ENCODE data around the gene RUFY4. TPM values are rescaled to one million over a fixed set of nuclear protein-coding genes. Genes with fewer than 3 reads are reported as not detected.

RUFY4 gene, protein sequence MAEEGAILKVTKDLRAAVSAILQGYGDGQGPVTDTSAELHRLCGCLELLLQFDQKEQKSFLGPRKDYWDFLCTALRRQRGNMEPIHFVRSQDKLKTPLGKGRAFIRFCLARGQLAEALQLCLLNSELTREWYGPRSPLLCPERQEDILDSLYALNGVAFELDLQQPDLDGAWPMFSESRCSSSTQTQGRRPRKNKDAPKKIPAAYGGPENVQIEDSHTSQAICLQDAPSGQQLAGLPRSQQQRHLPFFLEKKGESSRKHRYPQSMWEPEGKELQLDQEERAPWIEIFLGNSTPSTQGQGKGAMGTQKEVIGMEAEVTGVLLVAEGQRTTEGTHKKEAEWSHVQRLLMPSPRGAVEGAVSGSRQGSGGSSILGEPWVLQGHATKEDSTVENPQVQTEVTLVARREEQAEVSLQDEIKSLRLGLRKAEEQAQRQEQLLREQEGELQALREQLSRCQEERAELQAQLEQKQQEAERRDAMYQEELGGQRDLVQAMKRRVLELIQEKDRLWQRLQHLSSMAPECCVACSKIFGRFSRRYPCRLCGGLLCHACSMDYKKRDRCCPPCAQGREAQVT
- total RNA-seq, result not detected

DNA sequence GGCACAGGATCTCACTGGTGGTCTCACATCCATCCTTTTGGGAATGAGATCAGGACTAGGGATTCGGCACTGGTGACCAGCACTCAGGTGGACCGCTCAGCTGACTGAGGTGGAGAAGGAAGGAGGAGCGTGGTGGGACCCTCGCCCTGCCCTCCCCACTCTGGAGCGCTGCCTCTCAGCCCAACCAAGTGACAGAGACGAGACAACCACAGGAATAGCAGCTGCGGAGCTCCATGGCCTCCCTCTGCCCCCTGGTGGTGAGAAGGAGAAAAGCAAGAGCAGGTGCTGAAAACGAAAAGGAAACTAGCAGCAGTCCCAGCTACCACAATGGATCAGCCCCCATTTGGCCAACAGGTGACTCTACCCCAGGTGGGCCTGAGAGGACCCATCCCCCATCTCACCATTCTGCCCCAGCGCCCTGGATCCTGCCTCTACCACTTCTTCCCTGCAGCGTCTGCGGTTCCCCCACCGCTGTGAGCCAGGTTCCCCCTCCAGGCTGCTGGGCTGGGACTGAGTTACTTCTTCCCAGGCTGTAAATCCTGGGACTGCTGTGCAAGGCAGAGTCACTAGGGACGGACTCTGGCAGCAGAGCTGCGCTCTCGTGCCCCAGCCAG, at the start of gene RUFY4:
Gene RUFY4 (plus strand): TSS at position 533 of the 614 bp plus-strand sequence. CDS start 1,353 bp downstream, outside the sequence.

DNA sequence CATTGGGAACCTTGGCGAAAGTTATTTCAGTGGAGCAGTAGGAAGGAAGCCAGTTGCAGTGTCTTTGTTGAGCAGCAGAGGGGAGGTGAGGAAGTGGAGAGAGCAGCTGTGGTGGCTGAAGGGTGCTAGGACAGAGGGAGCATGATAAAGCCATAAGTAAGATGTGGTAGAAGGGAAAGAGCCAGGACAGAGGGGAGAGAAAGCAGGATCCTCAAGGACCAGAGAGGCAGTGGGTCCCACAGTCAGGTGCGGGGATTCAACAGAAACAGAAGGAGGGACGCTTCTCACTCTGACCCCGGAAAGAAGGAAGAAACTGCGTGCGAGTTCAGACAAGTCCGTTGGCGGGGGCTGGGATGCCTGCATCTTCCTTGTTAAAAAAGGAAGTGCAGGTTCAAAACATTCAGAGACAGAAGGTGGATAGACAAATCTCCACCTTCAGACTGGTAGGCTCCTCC, 56.6 kb downstream of the RUFY4 start, which contains the start of gene CXCR2:
Gene CXCR2 (plus strand): TSS at position 403 of the 455 bp plus-strand sequence. CDS start 8,774 bp downstream, outside the sequence.

Other genes with a start within 250 kb of the RUFY4 start
- 10 to 100 TPM; 15.1 to 22.0 TPM for gene TNS1, start 66.3 kb upstream of the RUFY4 start, total RNA-seq
- not detected for gene CXCR2, start 56.8 kb downstream of the RUFY4 start, total RNA-seq
- gene CXCR1, start 97.7 kb downstream of the RUFY4 start, total RNA-seq, result not detected
- 100 to 1,000 TPM; 233 to 312 TPM for gene ARPC2, start 147.9 kb downstream of the RUFY4 start, total RNA-seq
- gene GPBAR1, start 191.8 kb downstream of the RUFY4 start, total RNA-seq, result under 1 TPM in 1 of 2 donors, not detected in 1; under 0.01 TPM
- gene AAMP, start 200.9 kb downstream of the RUFY4 start, total RNA-seq, result 100 to 1,000 TPM in 1 of 2 donors, 10 to 100 TPM in 1; 85.0 to 131 TPM
- gene PNKD, start 201.3 kb downstream of the RUFY4 start, total RNA-seq, result 10 to 100 TPM; 38.3 to 42.3 TPM
- 100 to 1,000 TPM; 209 to 266 TPM for gene TMBIM1, start 223.2 kb downstream of the RUFY4 start, total RNA-seq